Measurements from ENCODE around the gene ALCAM.

ALCAM gene

DNA sequence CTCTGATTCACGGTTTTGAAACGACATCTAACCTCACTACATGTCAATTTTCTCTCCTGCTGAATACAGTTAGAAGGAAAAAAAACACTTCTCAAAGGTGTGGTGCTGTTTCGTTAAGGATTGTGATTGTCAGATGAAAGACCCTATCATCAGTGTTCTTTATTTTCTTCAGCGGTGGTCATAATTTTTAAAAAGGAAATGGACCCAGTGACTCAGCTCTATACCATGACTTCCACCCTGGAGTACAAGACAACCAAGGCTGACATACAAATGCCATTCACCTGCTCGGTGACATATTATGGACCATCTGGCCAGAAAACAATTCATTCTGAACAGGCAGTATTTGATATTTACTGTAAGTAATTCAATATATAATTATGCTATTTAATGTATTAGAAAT, 167.8 kb downstream of the ALCAM start:
- DNase-seq (ENCODE audit: low read depth), result no peak
- no peak overlapping the region for H3K4me3 ChIP-seq (ENCODE audit: low read depth, low read length)

DNA sequence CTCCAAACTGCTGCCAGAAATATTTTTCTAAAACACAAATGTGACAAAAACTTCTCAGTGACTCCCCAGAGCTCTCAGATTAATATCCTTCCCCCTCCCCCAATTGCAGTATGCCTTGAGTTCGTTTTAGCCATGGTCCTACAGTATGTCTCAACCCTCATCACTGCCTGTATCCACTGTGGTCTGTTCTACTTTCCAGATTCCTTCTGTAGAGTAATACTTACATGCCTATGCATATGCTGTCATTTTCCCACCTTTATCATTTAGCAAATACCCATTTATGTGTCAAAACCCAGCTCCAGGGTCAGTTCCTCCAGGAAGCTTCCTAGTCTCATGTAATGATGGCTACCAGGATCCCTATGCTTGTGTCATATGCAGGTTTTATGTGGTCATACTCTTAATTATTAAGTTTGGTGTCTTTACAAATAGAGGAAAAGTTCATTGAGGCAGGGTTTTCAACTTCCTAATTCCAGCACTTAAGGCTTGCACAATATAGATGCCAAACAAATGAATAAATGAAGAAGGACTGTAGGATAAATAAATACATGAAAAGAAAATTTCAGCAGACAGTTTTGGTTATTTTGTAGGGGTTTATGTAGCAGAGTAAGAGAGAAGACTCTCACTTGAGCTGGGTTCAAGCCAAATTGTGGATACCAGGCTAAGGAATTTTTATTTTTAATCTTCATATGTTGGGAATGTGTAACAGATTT, 170.8 kb downstream of the ALCAM start:
- H3K4me3 ChIP-seq (ENCODE audit: low read depth, low read length), result no peak overlapping the region
- no peak for DNase-seq (ENCODE audit: low read depth)
- TF ChIP-seq CTCF (IDR thresholded peaks at IDR 0.05; ENCODE audit: insufficient read depth, low read depth, low read length, missing control alignments), result no peak

More for the DNA sequence above, 167.8 kb downstream of the ALCAM start:
- no peak for TF ChIP-seq CTCF (IDR thresholded peaks at IDR 0.05; ENCODE audit: insufficient read depth, low read depth, low read length, missing control alignments)

DNA sequence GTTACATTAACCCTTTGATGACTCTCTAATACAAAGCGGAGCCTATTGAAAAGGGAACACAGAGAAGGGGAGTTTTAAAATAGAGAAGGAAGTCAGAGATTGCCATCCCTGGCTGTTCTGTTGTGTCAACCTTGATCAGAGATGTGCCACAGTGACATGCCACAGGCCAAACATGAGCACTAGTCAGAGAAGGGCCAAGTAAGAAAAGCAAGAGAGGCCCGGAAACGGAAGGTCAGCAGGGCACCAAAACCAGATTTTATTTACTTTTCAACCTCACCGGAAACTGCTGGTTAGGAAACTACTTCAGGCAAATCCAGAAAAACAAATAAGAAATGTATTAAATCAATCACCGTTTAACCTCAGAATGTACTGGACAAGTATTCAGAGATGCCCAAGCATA, 171.8 kb downstream of the ALCAM start:
- H3K4me3 ChIP-seq (ENCODE audit: low read depth, low read length), result no peak overlapping the region
- TF ChIP-seq CTCF (IDR thresholded peaks at IDR 0.05; ENCODE audit: insufficient read depth, low read depth, low read length, missing control alignments), result no peak
- DNase-seq (ENCODE audit: low read depth), result no peak

GRCh38 chr3:105539897-105540296, 173.2 kb downstream of the ALCAM start:
- DNase-seq (ENCODE audit: low read depth), result no peak
- TF ChIP-seq CTCF (IDR thresholded peaks at IDR 0.05; ENCODE audit: insufficient read depth, low read depth, low read length, missing control alignments), result no peak
- no peak overlapping the region for H3K4me3 ChIP-seq (ENCODE audit: low read depth, low read length)

GRCh38 chr3:105542282-105543019, 175.7 kb downstream of the ALCAM start:
- H3K4me3 ChIP-seq (ENCODE audit: low read depth, low read length), result no peak overlapping the region
- DNase-seq (ENCODE audit: low read depth), result no peak
- TF ChIP-seq CTCF (IDR thresholded peaks at IDR 0.05; ENCODE audit: insufficient read depth, low read depth, low read length, missing control alignments), result no peak

DNA sequence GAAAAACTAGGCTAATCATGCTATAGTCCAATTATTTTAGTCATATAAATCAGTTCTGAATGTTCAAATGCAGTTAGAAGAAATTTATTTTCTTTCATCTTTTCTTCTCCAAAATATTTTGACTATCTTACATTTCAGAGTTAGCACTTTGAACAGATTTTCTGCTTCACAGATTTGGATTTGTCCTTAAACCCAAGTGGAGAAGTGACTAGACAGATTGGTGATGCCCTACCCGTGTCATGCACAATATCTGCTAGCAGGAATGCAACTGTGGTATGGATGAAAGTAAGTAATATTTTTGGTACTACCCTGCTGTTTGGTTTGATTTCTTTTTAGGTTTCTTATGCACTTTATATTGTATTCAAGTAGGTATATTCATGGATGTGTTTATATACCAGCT, 178.3 kb downstream of the ALCAM start:
- DNase-seq (ENCODE audit: low read depth), result no peak
- no peak for TF ChIP-seq CTCF (IDR thresholded peaks at IDR 0.05; ENCODE audit: insufficient read depth, low read depth, low read length, missing control alignments)
- H3K4me3 ChIP-seq (ENCODE audit: low read depth, low read length), result no peak overlapping the region
